ENCODE results near the gene SPAM1.

SPAM1 gene

GRCh38 chr7:123941391-123942180 is 16.5 kb downstream of the SPAM1 start:
- DNase-seq (ENCODE audit: insufficient read length, low spot score) (no peak), FAIRE-seq (no peak)
- TF ChIP-seq POU2F2 (IDR thresholded peaks at IDR 0.05; ENCODE audit: low read depth, low read length) (no peak), POLR2AphosphoS5 (IDR thresholded peaks at IDR 0.05; ENCODE audit: low read depth, low read length) (no peak), TAF1 (IDR thresholded peaks at IDR 0.05; ENCODE audit: low read depth, low read length) (no peak), PAX5 (IDR thresholded peaks at IDR 0.05; ENCODE audit: insufficient read depth, low read length, severe bottlenecking) (no peak), POLR2A (IDR thresholded peaks at IDR 0.05; ENCODE audit: low read depth, low read length) (no peak), SPI1 (IDR thresholded peaks at IDR 0.05; ENCODE audit: low read depth, low read length) (no peak)

DNA sequence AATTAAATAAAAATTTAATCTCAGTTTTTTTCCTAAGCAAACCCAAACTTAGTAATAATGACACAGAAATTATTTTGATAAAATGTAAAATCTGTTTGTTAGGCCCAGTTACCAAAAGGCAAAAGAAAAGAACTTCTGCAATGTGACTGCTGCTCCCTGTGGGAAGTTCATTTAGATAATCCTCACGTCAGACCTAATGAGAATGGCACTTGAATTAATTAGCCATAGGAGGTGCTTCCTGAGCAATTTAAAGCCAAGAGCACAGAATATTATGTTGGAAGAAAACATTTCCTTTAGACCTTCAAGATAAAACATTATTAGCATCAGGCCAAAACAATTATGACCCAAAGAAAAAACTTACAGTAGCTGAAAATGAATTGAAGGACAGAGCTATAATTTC is 19.4 kb downstream of the SPAM1 start:
- TF ChIP-seq POLR2A (IDR thresholded peaks at IDR 0.05; ENCODE audit: low read depth, low read length) (no peak), TAF1 (IDR thresholded peaks at IDR 0.05; ENCODE audit: low read depth, low read length) (no peak), PAX5 (IDR thresholded peaks at IDR 0.05; ENCODE audit: insufficient read depth, low read length, severe bottlenecking) (no peak), POU2F2 (IDR thresholded peaks at IDR 0.05; ENCODE audit: low read depth, low read length) (no peak), SPI1 (IDR thresholded peaks at IDR 0.05; ENCODE audit: low read depth, low read length) (no peak), POLR2AphosphoS5 (IDR thresholded peaks at IDR 0.05; ENCODE audit: low read depth, low read length) (no peak)
- no peak for FAIRE-seq
- no peak for DNase-seq (ENCODE audit: insufficient read length, low spot score)

DNA sequence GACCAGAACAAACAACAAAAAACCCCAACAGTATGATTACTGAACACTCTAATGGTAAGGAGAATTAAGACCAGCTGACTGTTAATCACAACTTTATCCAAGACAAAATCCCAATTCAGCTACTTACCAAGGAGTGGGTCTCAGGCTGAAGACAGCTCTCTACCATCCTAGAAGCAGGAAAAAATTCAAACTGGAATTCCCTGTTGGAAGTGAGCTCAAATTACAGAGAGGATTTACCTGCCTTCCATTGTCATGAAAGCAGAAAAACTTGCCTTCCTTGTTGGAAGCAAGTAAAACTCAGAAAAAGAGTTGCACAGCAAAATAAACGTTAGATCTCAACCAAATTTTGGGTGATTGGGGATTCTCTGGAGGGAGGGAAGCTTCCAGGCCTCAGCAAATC is 20.9 kb downstream of the SPAM1 start:
- DNase-seq (ENCODE audit: insufficient read length, low spot score) = no peak
- FAIRE-seq = no peak
- TF ChIP-seq PAX5 (IDR thresholded peaks at IDR 0.05; ENCODE audit: insufficient read depth, low read length, severe bottlenecking) (no peak), POLR2A (IDR thresholded peaks at IDR 0.05; ENCODE audit: low read depth, low read length) (no peak), POLR2AphosphoS5 (IDR thresholded peaks at IDR 0.05; ENCODE audit: low read depth, low read length) (no peak), SPI1 (IDR thresholded peaks at IDR 0.05; ENCODE audit: low read depth, low read length) (no peak), POU2F2 (IDR thresholded peaks at IDR 0.05; ENCODE audit: low read depth, low read length) (no peak), TAF1 (IDR thresholded peaks at IDR 0.05; ENCODE audit: low read depth, low read length) (no peak)

DNA sequence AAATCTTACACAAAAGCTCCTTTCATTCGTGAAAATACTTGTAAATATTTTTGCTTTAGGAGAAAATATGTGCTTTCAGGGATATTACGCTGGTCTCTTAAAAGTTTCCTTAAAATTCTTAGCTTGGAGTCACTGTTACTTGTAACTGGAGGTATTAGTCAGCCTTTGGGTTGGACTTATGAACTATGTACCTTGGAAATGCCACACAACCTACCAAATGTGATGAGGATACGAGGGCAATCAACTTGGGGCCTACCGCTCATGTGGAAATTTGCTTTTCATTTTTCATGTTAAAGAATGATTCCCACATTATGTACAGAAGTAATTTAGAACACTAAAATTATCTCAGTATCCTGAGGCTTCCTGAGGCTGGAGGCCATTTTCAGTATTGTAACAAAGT is 23.1 kb downstream of the SPAM1 start:
- FAIRE-seq (no peak), DNase-seq (ENCODE audit: insufficient read length, low spot score) (no peak)
- TF ChIP-seq POLR2AphosphoS5 (IDR thresholded peaks at IDR 0.05; ENCODE audit: low read depth, low read length) (no peak), TAF1 (IDR thresholded peaks at IDR 0.05; ENCODE audit: low read depth, low read length) (no peak), SPI1 (IDR thresholded peaks at IDR 0.05; ENCODE audit: low read depth, low read length) (no peak), PAX5 (IDR thresholded peaks at IDR 0.05; ENCODE audit: insufficient read depth, low read length, severe bottlenecking) (no peak), POLR2A (IDR thresholded peaks at IDR 0.05; ENCODE audit: low read depth, low read length) (no peak), POU2F2 (IDR thresholded peaks at IDR 0.05; ENCODE audit: low read depth, low read length) (no peak)

DNA sequence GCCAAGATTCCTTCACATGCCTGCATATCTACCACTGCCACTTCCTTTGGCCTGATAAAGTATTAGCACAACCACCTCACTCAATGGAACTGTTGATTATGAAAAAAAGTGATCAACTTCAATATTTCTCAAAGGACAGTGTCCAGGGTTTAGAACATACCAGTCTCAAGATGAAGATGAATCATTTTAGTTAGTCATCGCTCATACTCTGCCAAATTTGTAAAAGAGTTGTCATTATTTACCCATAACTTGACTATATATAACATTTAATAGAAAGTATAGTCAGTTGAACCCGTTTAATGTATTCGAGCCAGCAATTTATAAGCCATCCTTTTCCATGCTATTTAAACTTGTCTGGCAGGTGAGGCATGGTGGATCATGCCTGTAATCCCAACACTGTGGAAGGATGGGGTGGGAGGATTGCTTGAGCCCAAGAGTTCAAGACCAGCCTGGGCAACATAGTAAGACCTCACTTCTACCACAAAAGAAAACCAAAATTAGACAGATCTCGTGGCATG is 33.2 kb downstream of the SPAM1 start:
- DNase-seq (ENCODE audit: insufficient read length, low spot score) (no peak), FAIRE-seq (no peak)
- TF ChIP-seq POLR2AphosphoS5 (IDR thresholded peaks at IDR 0.05; ENCODE audit: low read depth, low read length) (no peak), PAX5 (IDR thresholded peaks at IDR 0.05; ENCODE audit: insufficient read depth, low read length, severe bottlenecking) (no peak), SPI1 (IDR thresholded peaks at IDR 0.05; ENCODE audit: low read depth, low read length) (no peak), TAF1 (IDR thresholded peaks at IDR 0.05; ENCODE audit: low read depth, low read length) (no peak), POLR2A (IDR thresholded peaks at IDR 0.05; ENCODE audit: low read depth, low read length) (no peak), POU2F2 (IDR thresholded peaks at IDR 0.05; ENCODE audit: low read depth, low read length) (no peak)

DNA sequence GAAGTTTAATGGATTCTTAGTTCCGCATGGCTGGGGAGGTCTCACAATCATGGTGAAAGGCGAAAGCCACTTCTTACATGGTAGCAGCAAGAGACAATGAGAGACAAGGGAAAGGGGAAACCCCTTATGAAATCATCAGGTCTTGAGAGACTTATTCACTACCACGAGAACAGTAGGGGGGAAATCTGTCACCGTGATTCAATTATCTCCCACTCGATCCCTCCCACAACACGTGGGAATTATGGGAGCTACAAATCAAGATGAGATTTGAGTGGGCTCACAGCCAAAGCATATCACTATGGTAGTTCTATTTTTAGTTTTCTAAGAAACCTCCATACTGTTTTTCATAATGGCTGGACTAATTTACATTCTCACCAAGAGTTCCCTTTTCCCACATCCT is 36.7 kb downstream of the SPAM1 start:
- FAIRE-seq = no peak
- no peak for DNase-seq (ENCODE audit: insufficient read length, low spot score)
- TF ChIP-seq POLR2A (IDR thresholded peaks at IDR 0.05; ENCODE audit: low read depth, low read length) = no peak

DNA sequence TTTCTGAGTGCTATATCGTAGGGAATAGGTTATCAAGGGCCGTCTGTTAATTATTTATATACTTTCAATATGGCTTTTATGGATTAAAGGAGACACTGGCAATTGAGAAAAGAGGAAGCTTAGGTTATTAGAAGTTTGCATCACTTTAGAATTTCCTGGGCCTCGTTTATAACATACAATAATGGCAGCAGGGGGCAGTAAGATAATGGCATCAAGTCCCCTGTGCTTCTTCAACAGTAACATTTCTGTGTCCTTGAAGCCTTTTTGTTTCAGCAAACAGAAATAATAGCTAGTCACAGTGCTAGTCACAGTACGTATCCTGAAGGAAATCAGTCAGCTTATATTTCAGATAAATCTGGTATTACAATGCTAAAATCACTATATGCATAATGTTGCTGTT is 41.9 kb downstream of the SPAM1 start:
- no peak for FAIRE-seq

GRCh38 chr7:123972045-123972444 is 47.0 kb downstream of the SPAM1 start:
- no peak for FAIRE-seq
- no peak for TF ChIP-seq POU2F2 (IDR thresholded peaks at IDR 0.05; ENCODE audit: low read depth, low read length)
- TF ChIP-seq TAF1 (IDR thresholded peaks at IDR 0.05; ENCODE audit: low read depth, low read length) = no peak
- TF ChIP-seq PAX5 (IDR thresholded peaks at IDR 0.05; ENCODE audit: insufficient read depth, low read length, severe bottlenecking) = no peak
- TF ChIP-seq SPI1 (IDR thresholded peaks at IDR 0.05; ENCODE audit: low read depth, low read length) = no peak
- no peak for TF ChIP-seq POLR2AphosphoS5 (IDR thresholded peaks at IDR 0.05; ENCODE audit: low read depth, low read length)
- no peak for TF ChIP-seq POLR2A (IDR thresholded peaks at IDR 0.05; ENCODE audit: low read depth, low read length)

More for the DNA sequence above, 41.9 kb downstream of the SPAM1 start:
- TF ChIP-seq TAF1 (IDR thresholded peaks at IDR 0.05; ENCODE audit: low read depth, low read length) (no peak), POLR2AphosphoS5 (IDR thresholded peaks at IDR 0.05; ENCODE audit: low read depth, low read length) (no peak), POLR2A (IDR thresholded peaks at IDR 0.05; ENCODE audit: low read depth, low read length) (no peak), SPI1 (IDR thresholded peaks at IDR 0.05; ENCODE audit: low read depth, low read length) (no peak), PAX5 (IDR thresholded peaks at IDR 0.05; ENCODE audit: insufficient read depth, low read length, severe bottlenecking) (no peak), POU2F2 (IDR thresholded peaks at IDR 0.05; ENCODE audit: low read depth, low read length) (no peak)
- no peak for DNase-seq (ENCODE audit: insufficient read length, low spot score)

GRCh38 chr7:123972831-123973230 is 47.8 kb downstream of the SPAM1 start:
- TF ChIP-seq POU2F2 (IDR thresholded peaks at IDR 0.05; ENCODE audit: low read depth, low read length) (no peak), SPI1 (IDR thresholded peaks at IDR 0.05; ENCODE audit: low read depth, low read length) (no peak), PAX5 (IDR thresholded peaks at IDR 0.05; ENCODE audit: insufficient read depth, low read length, severe bottlenecking) (no peak), POLR2AphosphoS5 (IDR thresholded peaks at IDR 0.05; ENCODE audit: low read depth, low read length) (no peak), TAF1 (IDR thresholded peaks at IDR 0.05; ENCODE audit: low read depth, low read length) (no peak), POLR2A (IDR thresholded peaks at IDR 0.05; ENCODE audit: low read depth, low read length) (no peak)
- FAIRE-seq (no peak), DNase-seq (ENCODE audit: insufficient read length, low spot score) (no peak)

More at GRCh38 chr7:123972045-123972444, 47.0 kb downstream of the SPAM1 start:
- DNase-seq (ENCODE audit: insufficient read length, low spot score) = no peak
